ENCODE data around the gene MAP7D3.
"Not testable (repeated sequence)": the region's sequence is repeated elsewhere in the genome, so short reads cannot be mapped to it uniquely, and the experiment has no call there.

Gene MAP7D3

GRCh38 chrX:136251041-136251991 is at the start of gene MAP7D3:
Gene MAP7D3 (minus strand): TSS chrX:136251400. CDS start chrX:136251358, 42 bp downstream.
- peak within 1 kb of the TSS; percentile 60 to 64 for H3K4me3 ChIP-seq (ENCODE audit: low read length in 2 of 2)
- peak within 1 kb of the TSS; percentile 35 to 51 for H3K27ac ChIP-seq (ENCODE audit: low read depth in 2 of 2, low read length in 2 of 2)
- H3K9ac ChIP-seq (ENCODE audit: low read depth in 1 of 2, low read length in 2 of 2), result peak within 1 kb of the TSS in 1 of 2 donors; percentile 59
- no peaks in the 10 kb centered on the region for H3K9me3 ChIP-seq (ENCODE audit: control insufficient read depth in 2 of 2, low read length in 2 of 2)
- H3K36me3 ChIP-seq (ENCODE audit: control insufficient read depth in 2 of 2, insufficient read depth in 2 of 2, low read length in 2 of 2), result no peaks in the 10 kb centered on the region
- H3K27me3 ChIP-seq (ENCODE audit: control insufficient read depth in 2 of 2, insufficient read depth in 2 of 2, low read length in 2 of 2), result peaks cover 0 to 15% of the 10 kb centered on the region in 2 donors
- H3K4me1 ChIP-seq (ENCODE audit: control insufficient read depth in 2 of 2, insufficient read depth in 2 of 2, low read length in 2 of 2), result no peaks in the 10 kb centered on the region

GRCh38 chrX:136300721-136301120 is 49.5 kb upstream of the MAP7D3 start, which contains the start of gene ADGRG4:
Gene ADGRG4 (plus strand): TSS chrX:136300963. CDS start chrX:136308778, 7,815 bp downstream.
- not testable (repeated sequence) for H3K9me3 ChIP-seq (ENCODE audit: control insufficient read depth in 2 of 2, low read length in 2 of 2); H3K9ac ChIP-seq (ENCODE audit: low read depth in 1 of 2, low read length in 2 of 2); H3K27ac ChIP-seq (ENCODE audit: low read depth in 2 of 2, low read length in 2 of 2); H3K27me3 ChIP-seq (ENCODE audit: control insufficient read depth in 2 of 2, insufficient read depth in 2 of 2, low read length in 2 of 2); H3K36me3 ChIP-seq (ENCODE audit: control insufficient read depth in 2 of 2, insufficient read depth in 2 of 2, low read length in 2 of 2); H3K4me1 ChIP-seq (ENCODE audit: control insufficient read depth in 2 of 2, insufficient read depth in 2 of 2, low read length in 2 of 2); H3K4me3 ChIP-seq (ENCODE audit: low read length in 2 of 2)

- Histone ChIP-seq H3K27ac (ENCODE audit: low read depth in 2 of 2, low read length in 2 of 2) (no peak overlapping the region), H3K36me3 (ENCODE audit: control insufficient read depth in 2 of 2, insufficient read depth in 2 of 2, low read length in 2 of 2) (no peaks in the 10 kb centered on the region), H3K9me3 (ENCODE audit: control insufficient read depth in 2 of 2, low read length in 2 of 2) (no peaks in the 10 kb centered on the region), H3K27me3 (ENCODE audit: control insufficient read depth in 2 of 2, insufficient read depth in 2 of 2, low read length in 2 of 2) (no peaks in the 10 kb centered on the region), H3K4me1 (ENCODE audit: control insufficient read depth in 2 of 2, insufficient read depth in 2 of 2, low read length in 2 of 2) (no peaks in the 10 kb centered on the region), H3K4me3 (ENCODE audit: low read length in 2 of 2) (no peak overlapping the region), H3K9ac (ENCODE audit: low read depth in 1 of 2, low read length in 2 of 2) (no peak overlapping the region)
Measured at GRCh38 chrX:136295380-136295779, 44.2 kb upstream of the MAP7D3 start.

- Histone ChIP-seq H3K9ac (ENCODE audit: low read depth in 1 of 2, low read length in 2 of 2) (no peak overlapping the region), H3K27me3 (ENCODE audit: control insufficient read depth in 2 of 2, insufficient read depth in 2 of 2, low read length in 2 of 2) (no peaks in the 10 kb centered on the region)
Measured at GRCh38 chrX:136292656-136293055, 41.5 kb upstream of the MAP7D3 start.

GRCh38 chrX:136291824-136292223 is 40.6 kb upstream of the MAP7D3 start:
- Histone ChIP-seq H3K4me1 (ENCODE audit: control insufficient read depth in 2 of 2, insufficient read depth in 2 of 2, low read length in 2 of 2) (no peaks in the 10 kb centered on the region), H3K27me3 (ENCODE audit: control insufficient read depth in 2 of 2, insufficient read depth in 2 of 2, low read length in 2 of 2) (no peaks in the 10 kb centered on the region), H3K27ac (ENCODE audit: low read depth in 2 of 2, low read length in 2 of 2) (no peak overlapping the region), H3K9ac (ENCODE audit: low read depth in 1 of 2, low read length in 2 of 2) (no peak overlapping the region), H3K9me3 (ENCODE audit: control insufficient read depth in 2 of 2, low read length in 2 of 2) (no peaks in the 10 kb centered on the region), H3K36me3 (ENCODE audit: control insufficient read depth in 2 of 2, insufficient read depth in 2 of 2, low read length in 2 of 2) (no peaks in the 10 kb centered on the region), H3K4me3 (ENCODE audit: low read length in 2 of 2) (no peak overlapping the region)

More at GRCh38 chrX:136292656-136293055, 41.5 kb upstream of the MAP7D3 start:
- Histone ChIP-seq H3K36me3 (ENCODE audit: control insufficient read depth in 2 of 2, insufficient read depth in 2 of 2, low read length in 2 of 2) (no peaks in the 10 kb centered on the region), H3K4me1 (ENCODE audit: control insufficient read depth in 2 of 2, insufficient read depth in 2 of 2, low read length in 2 of 2) (no peaks in the 10 kb centered on the region), H3K4me3 (ENCODE audit: low read length in 2 of 2) (no peak overlapping the region), H3K27ac (ENCODE audit: low read depth in 2 of 2, low read length in 2 of 2) (no peak overlapping the region), H3K9me3 (ENCODE audit: control insufficient read depth in 2 of 2, low read length in 2 of 2) (no peaks in the 10 kb centered on the region)

- not testable (repeated sequence) for H3K9me3 ChIP-seq (ENCODE audit: control insufficient read depth in 2 of 2, low read length in 2 of 2); H3K27me3 ChIP-seq (ENCODE audit: control insufficient read depth in 2 of 2, insufficient read depth in 2 of 2, low read length in 2 of 2); H3K4me3 ChIP-seq (ENCODE audit: low read length in 2 of 2); H3K4me1 ChIP-seq (ENCODE audit: control insufficient read depth in 2 of 2, insufficient read depth in 2 of 2, low read length in 2 of 2); H3K36me3 ChIP-seq (ENCODE audit: control insufficient read depth in 2 of 2, insufficient read depth in 2 of 2, low read length in 2 of 2); H3K27ac ChIP-seq (ENCODE audit: low read depth in 2 of 2, low read length in 2 of 2); H3K9ac ChIP-seq (ENCODE audit: low read depth in 1 of 2, low read length in 2 of 2)
Measured at GRCh38 chrX:136286375-136286774, 35.2 kb upstream of the MAP7D3 start.

- no peaks in the 10 kb centered on the region for H3K36me3 ChIP-seq (ENCODE audit: control insufficient read depth in 2 of 2, insufficient read depth in 2 of 2, low read length in 2 of 2)
- H3K4me1 ChIP-seq (ENCODE audit: control insufficient read depth in 2 of 2, insufficient read depth in 2 of 2, low read length in 2 of 2), result peaks cover 0 to 12% of the 10 kb centered on the region in 2 donors
- H3K9me3 ChIP-seq (ENCODE audit: control insufficient read depth in 2 of 2, low read length in 2 of 2), result no peaks in the 10 kb centered on the region
- peak overlapping the region in 1 of 2 donors; percentile 19 for H3K9ac ChIP-seq (ENCODE audit: low read depth in 1 of 2, low read length in 2 of 2)
- peak overlapping the region in 1 of 2 donors; percentile 48 for H3K27ac ChIP-seq (ENCODE audit: low read depth in 2 of 2, low read length in 2 of 2)
- H3K4me3 ChIP-seq (ENCODE audit: low read length in 2 of 2), result no peak overlapping the region
- peaks cover 0 to 8% of the 10 kb centered on the region in 2 donors for H3K27me3 ChIP-seq (ENCODE audit: control insufficient read depth in 2 of 2, insufficient read depth in 2 of 2, low read length in 2 of 2)
Measured at GRCh38 chrX:136275553-136275952, 24.4 kb upstream of the MAP7D3 start.

- H3K27me3 ChIP-seq (ENCODE audit: control insufficient read depth in 2 of 2, insufficient read depth in 2 of 2, low read length in 2 of 2), result peaks cover 0 to 8% of the 10 kb centered on the region in 2 donors
- H3K27ac ChIP-seq (ENCODE audit: low read depth in 2 of 2, low read length in 2 of 2), result no peak overlapping the region
- H3K4me3 ChIP-seq (ENCODE audit: low read length in 2 of 2), result no peak overlapping the region
Measured at GRCh38 chrX:136273986-136274385, 22.8 kb upstream of the MAP7D3 start.

GRCh38 chrX:136272325-136272724 is 21.1 kb upstream of the MAP7D3 start:
- peaks cover 0 to 12% of the 10 kb centered on the region in 2 donors for H3K4me1 ChIP-seq (ENCODE audit: control insufficient read depth in 2 of 2, insufficient read depth in 2 of 2, low read length in 2 of 2)
- H3K9ac ChIP-seq (ENCODE audit: low read depth in 1 of 2, low read length in 2 of 2), result no peak overlapping the region
- no peaks in the 10 kb centered on the region for H3K9me3 ChIP-seq (ENCODE audit: control insufficient read depth in 2 of 2, low read length in 2 of 2)
- no peak overlapping the region for H3K27ac ChIP-seq (ENCODE audit: low read depth in 2 of 2, low read length in 2 of 2)
- peaks cover 0 to 4% of the 10 kb centered on the region in 2 donors for H3K27me3 ChIP-seq (ENCODE audit: control insufficient read depth in 2 of 2, insufficient read depth in 2 of 2, low read length in 2 of 2)
- H3K36me3 ChIP-seq (ENCODE audit: control insufficient read depth in 2 of 2, insufficient read depth in 2 of 2, low read length in 2 of 2), result no peaks in the 10 kb centered on the region
- no peak overlapping the region for H3K4me3 ChIP-seq (ENCODE audit: low read length in 2 of 2)

More at GRCh38 chrX:136273986-136274385, 22.8 kb upstream of the MAP7D3 start:
- no peaks in the 10 kb centered on the region for H3K36me3 ChIP-seq (ENCODE audit: control insufficient read depth in 2 of 2, insufficient read depth in 2 of 2, low read length in 2 of 2)
- H3K9me3 ChIP-seq (ENCODE audit: control insufficient read depth in 2 of 2, low read length in 2 of 2), result no peaks in the 10 kb centered on the region
- peaks cover 0 to 12% of the 10 kb centered on the region in 2 donors for H3K4me1 ChIP-seq (ENCODE audit: control insufficient read depth in 2 of 2, insufficient read depth in 2 of 2, low read length in 2 of 2)
- H3K9ac ChIP-seq (ENCODE audit: low read depth in 1 of 2, low read length in 2 of 2), result no peak overlapping the region

- no peak overlapping the region for H3K9ac ChIP-seq (ENCODE audit: low read depth in 1 of 2, low read length in 2 of 2)
- H3K36me3 ChIP-seq (ENCODE audit: control insufficient read depth in 2 of 2, insufficient read depth in 2 of 2, low read length in 2 of 2), result no peaks in the 10 kb centered on the region
- H3K27me3 ChIP-seq (ENCODE audit: control insufficient read depth in 2 of 2, insufficient read depth in 2 of 2, low read length in 2 of 2), result peaks cover 0 to 4% of the 10 kb centered on the region in 2 donors
- no peak overlapping the region for H3K4me3 ChIP-seq (ENCODE audit: low read length in 2 of 2)
- no peak overlapping the region for H3K27ac ChIP-seq (ENCODE audit: low read depth in 2 of 2, low read length in 2 of 2)
- H3K9me3 ChIP-seq (ENCODE audit: control insufficient read depth in 2 of 2, low read length in 2 of 2), result no peaks in the 10 kb centered on the region
- peaks cover 0 to 11% of the 10 kb centered on the region in 2 donors for H3K4me1 ChIP-seq (ENCODE audit: control insufficient read depth in 2 of 2, insufficient read depth in 2 of 2, low read length in 2 of 2)
Measured at GRCh38 chrX:136271300-136271699, 20.1 kb upstream of the MAP7D3 start.

Measured in mucosa of rectum (tissue), 2 donors.